Heart right ventricle (tissue), 16 donors: ENCODE results near the gene TXK. TPM values are rescaled to one million over a fixed set of nuclear protein-coding genes. Genes with fewer than 3 reads are reported as not detected.

Source experiments
- ATAC-seq, 8 donors: fragments of 200-7000 bp; cut with Tn5 transposase; one replicate each; pipeline ENCODE4 v1.9.1; 2020; ENCODE audit warnings: mild to moderate bottlenecking in 8 of 8, moderate library complexity in 8 of 8, moderate number of reproducible peaks in 1 of 8
- DNase-seq, 2 donors: peaks; one replicate each; pipeline ENCODE4 v3.0.0-alpha.2; 2020
- H3K27ac ChIP-seq, 10 donors: fragments of 200-600 bp; sonication (generic) in 2 of 10; one replicate each; pipeline versions ENCODE4 v1.5.0 to v1.8.0; 2020 to 2022; ENCODE audit warnings: mild to moderate bottlenecking in 3 of 10
- H3K27me3 ChIP-seq, 7 donors: fragments of 200-600 bp; one replicate each; pipeline ENCODE4 v1.8.0; 2021 to 2022; ENCODE audit warnings: mild to moderate bottlenecking in 2 of 7
- H3K36me3 ChIP-seq, 9 donors: fragments of 200-600 bp; sonication (generic) in 1 of 9; one replicate each; pipeline versions ENCODE4 v1.5.0 to v1.8.0; 2020 to 2022; ENCODE audit warnings: mild to moderate bottlenecking in 2 of 9
- H3K4me1 ChIP-seq, 9 donors: fragments of 200-600 bp; sonication (generic) in 1 of 9; one replicate each; pipeline versions ENCODE4 v1.5.0 to v1.8.0; 2020 to 2022; ENCODE audit warnings: mild to moderate bottlenecking in 4 of 9
- H3K4me3 ChIP-seq, 10 donors: fragments of 200-600 bp; sonication (generic) in 2 of 10; one replicate each; pipeline versions ENCODE4 v1.5.0 to v1.8.0; 2020 to 2022; ENCODE audit warnings: mild to moderate bottlenecking in 7 of 10, moderate library complexity in 2 of 10
- H3K9me3 ChIP-seq, 11 donors: fragments of 200-600 bp in 10 of 11; sonication (generic) in 2 of 11; one replicate each; pipeline versions ENCODE4 v1.5.0 to v1.8.0; 2013 to 2022; ENCODE audit warnings: mild to moderate bottlenecking in 2 of 11, control low read depth in 1 of 11, moderate library complexity in 1 of 11
- WGBS, 2 donors: extraction: QIAGEN DNeasy Blood & Tissue Kit; methylation state at CpG; one replicate each; pipeline ENCODE4 v1.1.7; 2013; ENCODE audit warnings: inconsistent platforms in 1 of 2; 5-methylcytosine and 5-hydroxymethylcytosine counted together
- intact Hi-C, 10 donors: fragments of 100-400 bp; cut with DNase I; formaldehyde crosslinking; loops; one replicate each; pipeline versions ENCODE4 v1.11.1 to v1.14.2; 2022
- polyA plus RNA-seq, 2 donors: library from polyadenylated mRNA; stranded (reverse); fragments of 200-250 nt; gene quantifications; one replicate each; pipeline ENCODE4 v1.2.3, GENCODE V29; 2013
- total RNA-seq, 10 donors: library from RNA; stranded (reverse); fragmentation: NEBNext Ultra II Directional in 3 of 10; extraction: Animal tissue kit (Norgen Biotek cat#: 25700) in 3 of 10; gene quantifications; one replicate each; pipeline versions ENCODE4 v1.2.1 to v1.2.4, GENCODE V29; 2021 to 2023
- TF ChIP-seq, protein P1 (sequence below), 9 donors: fragments of 200-600 bp; sonication (generic) in 2 of 9; IDR thresholded peaks; one replicate each; pipeline versions ENCODE4 v1.5.0 to v1.8.0; 2021 to 2022; ENCODE audit warnings: antibody characterized with exemption in 9 of 9, mild to moderate bottlenecking in 5 of 9, moderate library complexity in 1 of 9
- donor health status: Arrhythmogenic right ventricular cardiomyopathy.
- donor health status: ischemic (EF 13 %, LVEDD 7.1; RV severe dilation, severe dysfunction).
- donor health status: healthy with polysubstance abuse.
- donor health status: DM: no; HTN: yes; CAD: no.
- donor health status: DM: no; HTN: no; CAD: no.
- donor health status: ischemic (EF 25% LVEDD 6.9; RV normal size, moderate dysfunction).
- donor health status: ischemic (EF 25% LVEDD 5.7; RV mildly dilated, moderate dysfunction).
- donor health status: healthy.
- donor health status: DM: yes; HTN: yes; CAD: no.
- donor health status: Ischemic cardiomyopathy.
- donor health status: ischemic (EF 35%, LVEDD 5.7; RV mildly dilated, moderate dysfunction).
- donor health status: nonischemic (EF 11% LVEDD 7.7; RV severe dilation, severe dysfunction).
- donor health status: DM: yes; HTN: yes; CAD: no.
- donor health status: PGD.
- donor health status: ischemic (EF 29% LVEDD 5.4; RV normal size, mild dysfunction).
- donor health status: nonischemic (EF 23%, LVEDD 6.1; RV moderate dilation, normal function).

The TXK gene
- total and polyA plus RNA-seq, 12 donors, result 0.33 to 2.9 (median 0.85) TPM; not detected in 1

DNA sequence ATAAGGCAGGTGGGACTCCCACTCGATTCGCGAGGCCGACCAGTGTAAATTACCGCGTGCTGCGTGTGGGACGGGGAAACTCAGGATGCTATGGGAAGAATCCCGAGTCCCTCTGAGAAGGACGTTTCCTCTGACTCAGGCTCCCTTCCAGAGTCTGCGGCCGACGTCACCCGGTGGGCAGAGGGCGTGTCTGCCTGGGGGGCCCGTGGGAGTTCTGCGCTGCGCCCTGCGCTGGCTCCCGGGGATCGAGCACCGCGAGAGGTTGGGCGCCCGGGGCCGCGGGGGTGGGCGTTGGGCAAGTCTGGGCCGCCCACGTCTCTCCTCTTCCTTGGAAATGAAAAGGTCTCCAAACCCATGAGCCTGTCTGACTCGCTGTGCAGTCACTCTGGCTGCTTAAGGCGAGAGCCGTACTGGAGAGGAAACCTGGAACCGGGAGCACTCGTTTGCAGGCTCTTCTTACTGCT lies 116.9 kb downstream of the TXK start:
- ATAC-seq, result peak; percentile 43 to 70 (median 58)
- no peaks in the 10 kb centered on the region for H3K36me3 ChIP-seq
- 1% methylated on average over 35 of the region's 35 CpGs for WGBS, 2 donors
- peaks cover 0 to 42% (median 26%) of the 10 kb centered on the region in 7 donors for H3K27me3 ChIP-seq
- intact Hi-C loops, result loop anchor here in 5 of 10 donors (5.0 kb wide), 2 partner anchors 65 to 70 kb away; no protein-coding TSS in a partner anchor
- peak overlapping the region; percentile 53 to 69 (median 62) for H3K4me3 ChIP-seq
- DNase-seq, result peak in 1 of 2 donors; percentile 22
- H3K9me3 ChIP-seq, result no peaks in the 10 kb centered on the region
- TF ChIP-seq, protein P1, sequence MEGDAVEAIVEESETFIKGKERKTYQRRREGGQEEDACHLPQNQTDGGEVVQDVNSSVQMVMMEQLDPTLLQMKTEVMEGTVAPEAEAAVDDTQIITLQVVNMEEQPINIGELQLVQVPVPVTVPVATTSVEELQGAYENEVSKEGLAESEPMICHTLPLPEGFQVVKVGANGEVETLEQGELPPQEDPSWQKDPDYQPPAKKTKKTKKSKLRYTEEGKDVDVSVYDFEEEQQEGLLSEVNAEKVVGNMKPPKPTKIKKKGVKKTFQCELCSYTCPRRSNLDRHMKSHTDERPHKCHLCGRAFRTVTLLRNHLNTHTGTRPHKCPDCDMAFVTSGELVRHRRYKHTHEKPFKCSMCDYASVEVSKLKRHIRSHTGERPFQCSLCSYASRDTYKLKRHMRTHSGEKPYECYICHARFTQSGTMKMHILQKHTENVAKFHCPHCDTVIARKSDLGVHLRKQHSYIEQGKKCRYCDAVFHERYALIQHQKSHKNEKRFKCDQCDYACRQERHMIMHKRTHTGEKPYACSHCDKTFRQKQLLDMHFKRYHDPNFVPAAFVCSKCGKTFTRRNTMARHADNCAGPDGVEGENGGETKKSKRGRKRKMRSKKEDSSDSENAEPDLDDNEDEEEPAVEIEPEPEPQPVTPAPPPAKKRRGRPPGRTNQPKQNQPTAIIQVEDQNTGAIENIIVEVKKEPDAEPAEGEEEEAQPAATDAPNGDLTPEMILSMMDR (IDR thresholded peaks at IDR 0.05), result no peak
- peak overlapping the region in 1 of 10 donors; percentile 42 for H3K27ac ChIP-seq
- H3K4me1 ChIP-seq, result peaks cover 0 to 20% (median 10%) of the 10 kb centered on the region in 9 donors

Other genes with a start within 250 kb of the TXK start
- gene NFXL1, start 219.7 kb downstream of the TXK start, total RNA-seq, result 1 to 10 TPM; 3.4 to 6.3 (median 5.1) TPM
- gene NFXL1, start 219.7 kb downstream of the TXK start, polyA plus RNA-seq, result 1 to 10 TPM; 2.3 to 3.9 TPM
- gene CNGA1, start 117.6 kb downstream of the TXK start, total RNA-seq, result 1 to 10 TPM in 1 of 10 donors, under 1 TPM in 6, not detected in 3; 0.11 to 1.6 (median 0.37) TPM
- gene CNGA1, start 117.6 kb downstream of the TXK start, polyA plus RNA-seq, result 1 to 10 TPM in 1 of 2 donors, under 1 TPM in 1; 0.06 to 1.8 TPM
- 1 to 10 TPM in 1 of 10 donors, under 1 TPM in 9; 0.04 to 1.4 (median 0.45) TPM for gene NIPAL1, start 117.5 kb downstream of the TXK start, total RNA-seq
- gene NIPAL1, start 117.5 kb downstream of the TXK start, polyA plus RNA-seq, result under 1 TPM; 0.17 to 0.59 TPM
- 1 to 10 TPM; 1.0 to 3.6 (median 2.3) TPM for gene TEC, start 135.6 kb upstream of the TXK start, total RNA-seq
- gene TEC, start 135.6 kb upstream of the TXK start, polyA plus RNA-seq, result 1 to 10 TPM; 1.1 to 1.7 TPM
- gene SLAIN2, start 207.3 kb upstream of the TXK start, total RNA-seq, result 100 to 1,000 TPM; 100 to 185 (median 135) TPM
- 10 to 100 TPM; 16.4 to 45.8 TPM for gene SLAIN2, start 207.3 kb upstream of the TXK start, polyA plus RNA-seq